HG02884 (cell line): ENCODE measurements around the gene GPC6.

Source experiments
- ATAC-seq: cut with Tn5 transposase; IDR thresholded peaks from one replicate; pipeline ENCODE4 v1.9.1; 2021; ENCODE audit warnings: mild to moderate bottlenecking, moderate library complexity; ENCODE audit not compliant: unreplicated experiment

The GPC6 gene

GRCh38 chr13:93268327-93269028 is 41.9 kb downstream of the GPC6 start:
- ATAC-seq, result no peak

- ATAC-seq, result no peak
Measured at GRCh38 chr13:93270769-93271742, 44.4 kb downstream of the GPC6 start.

GRCh38 chr13:93279982-93280381 is 53.4 kb downstream of the GPC6 start:
- no peak for ATAC-seq

GRCh38 chr13:93280688-93281087 is 54.1 kb downstream of the GPC6 start:
- no peak for ATAC-seq

GRCh38 chr13:93283255-93283654 is 56.6 kb downstream of the GPC6 start:
- no peak for ATAC-seq

- ATAC-seq, result no peak
Measured at GRCh38 chr13:93284064-93284463, 57.5 kb downstream of the GPC6 start.

GRCh38 chr13:93286047-93286446 is 59.4 kb downstream of the GPC6 start:
- no peak for ATAC-seq

GRCh38 chr13:93289053-93289452 is 62.4 kb downstream of the GPC6 start:
- no peak for ATAC-seq

GRCh38 chr13:93289842-93290241 is 63.2 kb downstream of the GPC6 start:
- ATAC-seq, result no peak

GRCh38 chr13:93290503-93290902 is 63.9 kb downstream of the GPC6 start:
- ATAC-seq, result no peak

GRCh38 chr13:93292366-93292765 is 65.8 kb downstream of the GPC6 start:
- no peak for ATAC-seq

- no peak for ATAC-seq
Measured at GRCh38 chr13:93293710-93294109, 67.1 kb downstream of the GPC6 start.

GRCh38 chr13:93296584-93296983 is 70.0 kb downstream of the GPC6 start:
- ATAC-seq, result no peak

GRCh38 chr13:93298713-93299112 is 72.1 kb downstream of the GPC6 start:
- no peak for ATAC-seq

- ATAC-seq, result no peak
Measured at GRCh38 chr13:93304134-93304533, 77.5 kb downstream of the GPC6 start.

GRCh38 chr13:93304868-93305613 is 78.4 kb downstream of the GPC6 start:
- no peak for ATAC-seq

- no peak for ATAC-seq
Measured at GRCh38 chr13:93305886-93306285, 79.3 kb downstream of the GPC6 start.

- no peak for ATAC-seq
Measured at GRCh38 chr13:93307136-93307535, 80.5 kb downstream of the GPC6 start.

- no peak for ATAC-seq
Measured at GRCh38 chr13:93307651-93308050, 81.0 kb downstream of the GPC6 start.

GRCh38 chr13:93309886-93310523 is 83.4 kb downstream of the GPC6 start:
- ATAC-seq, result no peak

GRCh38 chr13:93316841-93317240 is 90.2 kb downstream of the GPC6 start:
- ATAC-seq, result no peak
